GM12873 (cell line): Measurements from ENCODE around the gene PITRM1.

Experiments used
- TF ChIP-seq, protein P1 (sequence below): IDR thresholded peaks from 2 replicates; pipeline ENCODE4 v1.5.1; 2012; ENCODE audit warnings: low read depth, mild to moderate bottlenecking, moderate library complexity, low read length, control low read depth; ENCODE audit not compliant: insufficient read depth; ENCODE audit errors: missing control alignments

Gene PITRM1

DNA sequence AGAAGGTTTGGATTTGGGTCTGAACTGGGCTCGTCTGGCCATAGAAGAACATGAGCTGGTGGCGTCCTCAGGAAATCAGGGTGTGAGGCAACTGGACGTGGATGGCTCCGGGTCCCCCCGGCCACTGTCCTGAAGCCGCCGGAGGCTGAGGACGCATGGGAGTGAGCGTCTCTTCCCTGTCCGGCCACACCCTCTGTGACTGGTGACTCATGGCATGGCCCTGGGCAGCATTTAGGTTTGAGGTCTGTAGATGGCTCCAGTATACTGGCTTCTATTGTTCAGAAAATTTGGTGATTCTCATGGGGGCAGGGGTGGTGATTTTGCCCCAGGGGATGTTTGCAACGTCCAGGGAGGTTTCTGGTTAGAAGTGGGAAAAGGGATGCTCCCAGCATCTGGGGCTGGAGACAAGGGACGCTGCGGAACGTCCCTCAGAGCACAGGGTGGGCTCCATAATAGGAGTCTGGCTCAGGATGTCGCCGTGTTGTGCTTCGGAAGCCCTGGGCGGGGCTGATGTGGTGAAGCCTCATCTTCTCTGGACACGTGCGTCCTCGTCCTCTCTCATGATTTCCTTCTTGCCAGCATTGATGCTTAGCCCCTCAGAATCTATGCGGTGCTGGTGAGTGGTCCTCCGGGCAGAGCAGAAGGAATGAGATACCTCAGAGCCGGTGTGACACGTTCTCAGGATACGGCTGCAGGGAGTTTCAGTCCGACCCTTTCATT lies 49.9 kb downstream of the PITRM1 start:
- TF ChIP-seq, protein P1, sequence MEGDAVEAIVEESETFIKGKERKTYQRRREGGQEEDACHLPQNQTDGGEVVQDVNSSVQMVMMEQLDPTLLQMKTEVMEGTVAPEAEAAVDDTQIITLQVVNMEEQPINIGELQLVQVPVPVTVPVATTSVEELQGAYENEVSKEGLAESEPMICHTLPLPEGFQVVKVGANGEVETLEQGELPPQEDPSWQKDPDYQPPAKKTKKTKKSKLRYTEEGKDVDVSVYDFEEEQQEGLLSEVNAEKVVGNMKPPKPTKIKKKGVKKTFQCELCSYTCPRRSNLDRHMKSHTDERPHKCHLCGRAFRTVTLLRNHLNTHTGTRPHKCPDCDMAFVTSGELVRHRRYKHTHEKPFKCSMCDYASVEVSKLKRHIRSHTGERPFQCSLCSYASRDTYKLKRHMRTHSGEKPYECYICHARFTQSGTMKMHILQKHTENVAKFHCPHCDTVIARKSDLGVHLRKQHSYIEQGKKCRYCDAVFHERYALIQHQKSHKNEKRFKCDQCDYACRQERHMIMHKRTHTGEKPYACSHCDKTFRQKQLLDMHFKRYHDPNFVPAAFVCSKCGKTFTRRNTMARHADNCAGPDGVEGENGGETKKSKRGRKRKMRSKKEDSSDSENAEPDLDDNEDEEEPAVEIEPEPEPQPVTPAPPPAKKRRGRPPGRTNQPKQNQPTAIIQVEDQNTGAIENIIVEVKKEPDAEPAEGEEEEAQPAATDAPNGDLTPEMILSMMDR: no peak

DNA sequence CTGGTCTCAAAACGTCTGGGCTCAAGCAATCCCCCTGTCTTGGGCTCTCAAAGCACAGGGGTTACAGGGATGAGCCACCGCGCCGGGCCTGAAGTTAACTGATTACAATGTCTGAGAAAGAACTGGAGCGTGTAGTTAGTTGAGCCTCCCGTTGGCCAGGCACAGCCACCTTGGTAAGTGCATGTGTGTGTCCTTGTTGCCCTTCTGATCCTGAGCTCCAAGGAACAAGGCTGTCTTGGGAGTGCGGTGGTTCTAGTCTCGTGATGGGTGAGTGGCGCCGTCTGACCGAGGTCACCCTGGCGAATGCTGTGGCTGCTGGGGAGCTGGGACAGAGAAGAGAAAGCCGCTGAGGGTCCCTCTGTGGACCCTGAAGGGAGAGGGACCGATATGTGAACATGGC lies 50.5 kb downstream of the PITRM1 start:
- TF ChIP-seq, protein P1: no peak

DNA sequence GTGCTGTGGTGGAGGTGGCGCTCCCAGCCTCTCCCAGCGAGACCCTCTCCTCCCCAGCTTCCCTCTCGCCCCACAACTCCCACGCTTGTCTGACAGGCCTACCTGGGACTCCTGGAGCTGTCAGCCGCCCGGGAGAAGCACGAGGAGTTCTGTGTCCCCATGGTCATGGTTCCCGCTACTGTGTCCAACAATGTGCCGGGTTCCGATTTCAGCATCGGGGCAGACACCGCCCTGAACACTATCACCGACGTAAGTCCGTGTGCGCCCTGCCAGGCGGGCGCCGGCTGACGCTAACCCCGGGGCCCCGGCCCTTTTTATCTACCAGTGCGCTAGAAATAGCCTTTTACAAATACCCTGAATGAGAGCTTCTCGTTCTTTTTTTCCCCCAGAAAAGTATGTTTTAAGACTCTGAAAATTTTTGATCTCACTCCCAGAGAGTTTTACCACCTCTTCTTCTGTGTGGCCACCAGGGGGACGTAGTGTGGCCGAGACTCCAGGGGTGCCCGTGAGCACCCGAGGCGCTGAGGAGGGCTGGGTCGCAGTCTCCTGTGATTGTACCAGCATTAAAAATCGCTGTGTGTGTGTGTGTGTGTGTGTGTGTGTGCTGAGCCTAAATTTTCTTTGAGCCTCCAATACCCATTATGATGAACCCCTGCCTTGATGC lies 52.7 kb downstream of the PITRM1 start:
- TF ChIP-seq, protein P1: peak; percentile 49

DNA sequence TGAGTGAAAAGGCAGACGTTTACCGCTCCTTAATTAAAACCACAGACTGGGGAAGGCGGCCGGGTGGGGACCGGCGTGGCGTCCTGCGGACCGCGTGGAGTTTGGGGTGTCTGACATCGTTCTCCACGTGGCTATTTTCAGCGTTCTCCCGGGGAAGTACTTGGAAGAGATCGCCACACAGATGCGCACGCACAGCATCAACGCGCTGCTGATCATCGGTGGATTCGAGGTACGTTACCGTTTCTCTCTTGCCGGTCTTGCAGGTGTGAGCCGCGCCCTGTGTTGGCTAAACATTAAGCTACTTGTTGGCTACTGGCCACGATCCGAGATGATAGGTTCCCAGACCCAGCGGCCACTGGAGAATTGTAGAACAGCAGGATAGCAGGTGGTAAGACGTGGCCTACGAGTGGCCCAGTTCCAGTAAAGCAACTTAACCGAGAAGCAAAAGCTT lies 53.9 kb downstream of the PITRM1 start:
- TF ChIP-seq, protein P1: no peak

DNA sequence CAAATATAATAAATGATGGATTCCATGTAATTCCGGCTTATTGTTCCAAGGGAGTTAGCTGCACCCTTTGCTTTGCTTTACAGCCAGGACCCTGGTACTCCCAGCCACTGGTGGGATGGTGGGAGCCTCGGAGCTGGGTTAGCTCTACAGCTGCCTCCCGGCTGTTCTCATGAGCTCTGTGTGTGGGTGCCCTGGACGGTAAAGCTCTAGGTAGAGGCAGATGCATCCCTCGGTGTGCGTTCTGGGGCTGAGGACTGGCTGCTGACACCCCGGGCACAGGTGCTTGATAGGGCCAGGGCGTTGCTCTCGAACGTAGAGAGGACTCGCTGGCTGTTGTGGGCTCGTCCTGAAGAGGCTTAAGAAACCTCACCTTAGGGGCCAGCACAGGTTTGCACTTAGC lies 55.1 kb downstream of the PITRM1 start:
- TF ChIP-seq, protein P1: no peak

DNA sequence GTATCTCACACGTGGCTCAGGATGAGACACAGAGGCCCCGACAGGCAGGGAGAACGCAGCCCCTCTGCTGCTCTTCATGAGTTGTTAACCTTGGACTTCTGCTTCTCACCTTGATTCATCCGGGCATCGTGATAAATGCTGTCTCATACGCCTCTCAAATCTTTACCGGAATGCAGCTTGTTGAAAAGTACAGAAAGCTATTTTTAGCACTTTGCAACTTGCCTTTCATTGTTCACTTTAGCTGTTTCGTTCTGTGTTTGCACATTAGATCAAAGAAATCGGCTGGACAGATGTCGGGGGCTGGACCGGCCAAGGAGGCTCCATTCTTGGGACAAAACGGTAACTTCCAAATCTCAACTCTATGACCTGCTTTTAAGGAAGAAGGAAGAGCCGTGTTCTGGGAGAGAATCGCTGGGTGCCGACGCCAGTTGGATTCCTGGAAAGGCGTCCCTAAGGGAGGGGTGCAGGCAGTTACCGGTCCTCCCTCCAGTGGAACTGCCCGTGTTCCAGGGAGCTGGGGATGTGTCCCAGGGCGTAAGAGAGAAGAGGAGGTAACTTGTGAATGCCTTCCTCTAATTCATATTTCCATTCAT lies 56.0 kb downstream of the PITRM1 start:
- TF ChIP-seq, protein P1: no peak

DNA sequence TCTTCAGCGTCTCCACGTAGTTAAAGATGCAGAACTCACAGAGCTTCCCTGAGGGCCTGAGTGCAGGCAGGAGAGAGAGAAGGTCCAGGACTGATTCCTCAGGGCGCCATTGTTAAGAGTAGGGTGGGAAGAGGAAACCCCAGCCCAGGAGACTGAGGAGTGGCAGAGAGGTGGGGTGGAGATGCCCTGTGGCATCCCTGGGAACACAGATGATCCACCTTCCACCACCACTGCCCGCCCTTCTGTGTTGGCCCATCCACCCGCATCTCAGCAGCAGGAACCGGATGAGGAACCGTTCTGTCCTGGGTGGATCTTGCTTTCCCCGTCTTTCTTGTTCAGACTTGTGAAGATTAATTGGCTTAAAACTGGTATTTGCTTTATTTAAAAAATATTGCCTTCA lies 56.9 kb downstream of the PITRM1 start:
- TF ChIP-seq, protein P1: no peak
